GM12891 (cell line): Measurements from ENCODE around the gene GRAMD1B.

Experiments used
- DNase-seq: peaks from one replicate; pipeline ENCODE4 v3.0.0; 2011; ENCODE audit warnings: low spot score; ENCODE audit not compliant: insufficient read length
- FAIRE-seq: peaks from 2 replicates; lab custom pipeline; 2011; peaks lifted over from hg19 to GRCh38; lab: Jason Lieb, UNC
- PAX5 ChIP-seq: IDR thresholded peaks from 2 replicates; pipeline ENCODE4 v1.6.1; 2011; ENCODE audit warnings: low read length, moderate library complexity, mild to moderate bottlenecking; ENCODE audit not compliant: insufficient read depth, severe bottlenecking
- POLR2A ChIP-seq: IDR thresholded peaks from 2 replicates; pipeline ENCODE4 v1.6.1; 2011; ENCODE audit warnings: low read depth, low read length, control low read depth
- POLR2AphosphoS5 ChIP-seq: IDR thresholded peaks from 2 replicates; pipeline ENCODE4 v1.6.1; 2011; ENCODE audit warnings: low read depth, low read length, control low read depth
- POU2F2 ChIP-seq: IDR thresholded peaks from 2 replicates; pipeline ENCODE4 v1.6.1; 2011; ENCODE audit warnings: low read depth, mild to moderate bottlenecking, control low read depth, low read length, moderate library complexity
- SPI1 ChIP-seq: IDR thresholded peaks from 2 replicates; pipeline ENCODE4 v1.6.1; 2011; ENCODE audit warnings: low read depth, low read length, control low read depth
- TAF1 ChIP-seq: IDR thresholded peaks from 2 replicates; pipeline ENCODE4 v1.6.1; 2011; ENCODE audit warnings: low read depth, low read length, control low read depth

GRAMD1B gene

DNA sequence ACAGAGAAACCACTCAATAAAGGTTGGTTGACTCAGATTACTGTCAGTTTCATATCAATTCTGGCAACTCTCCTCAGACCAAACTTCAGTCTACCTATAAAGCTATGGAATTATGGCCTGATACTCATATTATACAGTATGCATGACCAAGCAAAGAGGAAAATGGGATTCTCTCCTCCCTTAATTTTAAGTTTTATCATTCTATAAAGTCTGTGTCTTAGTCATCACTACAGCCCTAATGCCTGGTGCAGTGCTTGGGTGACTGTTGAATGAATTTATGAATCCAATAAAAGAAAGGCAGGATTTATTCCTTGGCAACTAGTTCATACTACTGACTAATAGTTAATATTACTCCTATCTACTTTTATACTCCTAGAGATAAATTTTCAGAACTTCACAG lies 37.6 kb upstream of the GRAMD1B start:
- no peak for DNase-seq
- TF ChIP-seq SPI1 (no peak), PAX5 (no peak), POLR2AphosphoS5 (no peak), TAF1 (no peak), POLR2A (no peak), POU2F2 (no peak)
- FAIRE-seq: peak; percentile 16

DNA sequence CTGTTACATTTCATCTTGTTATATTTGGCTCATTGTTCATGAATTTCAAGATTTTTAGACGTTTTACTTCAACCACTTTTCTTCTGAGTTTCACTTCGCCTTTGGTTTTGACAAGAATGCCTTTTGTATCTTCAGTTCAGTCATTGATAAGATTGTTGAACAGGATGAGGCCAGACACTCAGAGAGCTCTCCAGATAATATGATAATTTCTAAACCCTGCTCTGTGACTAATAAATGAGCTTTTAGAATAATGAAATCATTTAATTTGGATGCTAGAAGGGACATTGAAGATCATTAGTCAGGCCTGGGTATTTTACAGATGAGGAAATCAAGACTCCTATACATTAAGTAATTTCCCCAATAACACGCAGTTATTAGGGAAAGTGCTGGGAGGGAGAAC lies 37.2 kb upstream of the GRAMD1B start:
- TF ChIP-seq SPI1 (peak; percentile 70), POLR2AphosphoS5 (no peak)
- DNase-seq (no peak), FAIRE-seq (peak; percentile 5)

DNA sequence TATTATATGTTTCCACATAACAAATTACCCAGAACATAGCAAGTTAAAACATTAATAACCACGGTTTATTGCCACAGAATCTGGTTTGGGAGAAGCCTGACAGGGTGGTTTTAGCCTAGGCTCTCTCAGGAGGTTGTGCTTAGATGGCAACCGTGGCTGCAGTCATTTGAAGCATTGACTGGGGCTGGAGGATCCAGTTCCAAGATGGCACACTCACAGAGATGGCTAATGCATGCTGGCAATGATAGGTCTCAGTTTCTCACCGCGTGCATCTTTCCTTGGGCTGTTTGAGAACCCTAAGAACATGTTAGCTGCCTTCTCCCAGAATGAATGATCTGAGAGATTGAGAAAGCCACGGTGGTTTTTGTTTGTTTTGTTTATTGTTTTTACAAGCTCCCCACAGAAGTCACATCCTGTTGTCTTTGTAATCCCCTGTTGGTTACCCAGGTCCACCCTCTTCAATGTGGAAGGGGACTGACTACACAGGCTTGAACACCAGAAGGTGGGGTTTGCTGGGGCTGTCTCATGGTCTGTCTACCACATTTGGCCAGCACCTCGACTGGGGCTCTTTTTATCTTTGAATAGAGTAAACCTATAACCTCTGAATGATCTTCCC lies 36.6 kb upstream of the GRAMD1B start:
- TF ChIP-seq PAX5: no peak
- TF ChIP-seq TAF1: no peak
- no peak for TF ChIP-seq POLR2A
- peak; percentile 43; the same call in 1 of the 2 replicates for TF ChIP-seq POU2F2
- DNase-seq: no peak
- FAIRE-seq: peak; percentile 79

DNA sequence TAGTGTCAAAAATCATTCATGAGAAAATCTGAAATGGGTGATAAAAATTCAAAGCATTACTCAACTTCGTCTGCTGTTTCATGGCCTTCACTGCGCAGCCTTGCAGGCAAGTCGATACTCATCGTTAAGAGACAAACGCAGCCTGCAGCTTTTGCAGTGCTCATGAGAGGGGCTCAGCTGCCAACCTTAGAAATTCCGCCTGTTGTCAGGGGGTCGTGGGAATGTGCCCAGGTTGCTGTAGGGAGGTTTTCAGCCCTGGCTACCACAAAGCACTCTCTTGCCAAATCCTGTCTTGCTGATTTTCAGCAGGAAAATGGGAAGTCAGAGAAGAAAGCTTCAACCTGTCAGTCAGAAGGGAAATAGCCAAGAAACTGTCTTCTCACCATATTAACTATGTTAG lies 25.4 kb upstream of the GRAMD1B start:
- TF ChIP-seq POLR2AphosphoS5: no peak
- no peak for TF ChIP-seq PAX5
- no peak for TF ChIP-seq TAF1
- no peak for TF ChIP-seq SPI1
- TF ChIP-seq POU2F2: no peak
- no peak for TF ChIP-seq POLR2A
- no peak for DNase-seq
- FAIRE-seq: peak; percentile 85

DNA sequence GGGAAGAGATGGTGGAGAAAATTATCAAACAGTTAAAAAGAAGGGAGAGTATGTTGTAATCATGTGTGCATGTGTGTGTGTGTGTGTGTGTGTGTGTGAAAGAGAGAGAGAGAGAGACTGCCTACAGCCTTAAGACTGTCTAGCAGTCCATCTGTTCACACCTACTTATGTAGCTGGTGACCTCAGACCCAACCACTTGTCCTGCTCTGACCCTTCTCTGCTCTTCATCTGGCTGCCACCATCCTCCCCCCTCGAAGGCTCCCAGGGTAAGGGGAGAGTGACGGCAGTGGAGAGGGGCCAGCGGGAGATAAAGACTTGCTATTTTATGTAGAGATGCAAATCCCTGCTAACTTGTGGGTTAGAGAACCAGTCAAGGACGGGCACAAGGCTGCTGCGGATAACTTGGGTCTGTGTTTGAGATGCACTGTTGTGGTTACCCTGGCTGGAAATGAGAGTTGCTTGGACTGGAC lies 24.9 kb upstream of the GRAMD1B start:
- TF ChIP-seq SPI1 (no peak), PAX5 (no peak), POLR2A (no peak), TAF1 (no peak), POU2F2 (no peak), POLR2AphosphoS5 (no peak)
- FAIRE-seq: no peak
- DNase-seq: no peak

DNA sequence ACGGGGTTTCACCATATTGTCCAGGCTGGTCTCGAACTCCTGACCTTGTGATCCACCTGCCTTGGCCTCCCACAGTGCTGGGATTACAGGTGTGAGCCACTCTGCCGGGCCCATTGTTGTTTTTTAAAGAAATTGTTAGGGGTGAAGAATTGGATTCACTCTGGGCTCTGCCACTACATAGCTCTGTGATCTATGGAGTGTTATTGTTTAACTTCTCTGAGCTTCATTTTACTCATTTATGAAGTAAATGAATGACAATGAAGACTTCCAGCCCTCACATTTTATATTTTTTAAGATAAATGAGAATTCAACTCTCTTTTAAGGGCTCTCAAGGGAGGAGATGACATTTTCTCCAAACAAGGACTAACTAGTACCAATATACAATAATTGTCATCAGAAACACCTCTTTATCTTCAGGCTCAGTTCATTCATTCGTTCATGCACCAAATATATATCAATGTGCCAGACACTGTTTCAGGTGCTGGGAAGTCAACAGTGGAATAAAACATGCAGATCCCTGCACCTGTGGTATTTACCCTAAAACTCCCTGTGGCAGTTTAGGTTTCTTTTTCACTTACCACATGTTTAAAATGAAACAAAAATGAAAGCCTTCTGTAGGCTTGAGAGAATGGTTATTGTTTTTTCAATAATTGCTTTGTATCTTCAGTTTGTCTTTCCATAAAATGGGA lies 23.5 kb upstream of the GRAMD1B start:
- DNase-seq (no peak), FAIRE-seq (peak; percentile 66)
- TF ChIP-seq POU2F2 (no peak), TAF1 (no peak), POLR2AphosphoS5 (no peak)

DNA sequence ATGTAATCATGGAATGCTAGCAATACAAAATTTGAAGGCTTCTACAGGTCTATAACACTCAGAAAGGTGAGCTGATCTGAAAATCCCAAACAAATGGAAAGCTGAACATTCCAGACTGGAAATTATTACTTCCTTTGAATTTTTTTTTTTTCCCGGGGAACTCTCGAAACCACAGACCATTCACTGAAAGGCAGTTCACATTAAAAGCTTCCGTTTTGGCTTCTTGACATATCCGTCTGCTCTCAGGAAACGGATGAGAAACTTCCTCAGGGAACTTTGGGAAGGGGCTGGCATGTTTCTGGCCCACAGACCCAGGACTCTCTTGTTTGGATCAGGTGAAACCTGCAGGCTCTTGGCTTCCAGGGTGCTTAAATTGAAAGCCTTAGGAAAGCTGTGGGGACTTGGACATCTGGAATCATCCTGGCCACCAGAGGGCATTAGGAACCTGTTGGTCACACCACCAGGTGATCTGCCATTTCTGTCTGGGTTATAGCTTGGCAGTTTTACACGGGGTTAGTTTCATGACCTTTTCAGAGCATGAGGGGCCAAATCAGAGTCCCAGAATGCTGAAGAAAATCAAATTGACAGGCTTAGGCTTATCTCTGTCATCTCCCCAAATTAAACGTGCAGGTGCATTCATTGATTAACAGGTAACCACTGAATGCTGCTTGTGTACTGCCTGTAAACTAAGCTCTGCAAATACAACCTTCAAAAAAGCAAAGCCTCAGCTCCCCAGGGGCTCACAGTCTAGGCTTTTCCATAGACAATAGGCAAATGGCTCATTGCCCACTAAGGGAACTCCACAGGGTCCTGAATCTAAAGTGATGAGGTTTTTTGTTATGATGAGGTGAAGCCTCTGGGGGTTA lies 22.7 kb upstream of the GRAMD1B start:
- FAIRE-seq: peak; percentile 88
- DNase-seq: no peak
- no peak for TF ChIP-seq POU2F2
- no peak for TF ChIP-seq TAF1
- TF ChIP-seq PAX5: no peak
- TF ChIP-seq POLR2AphosphoS5: no peak
- no peak for TF ChIP-seq POLR2A
- no peak for TF ChIP-seq SPI1

DNA sequence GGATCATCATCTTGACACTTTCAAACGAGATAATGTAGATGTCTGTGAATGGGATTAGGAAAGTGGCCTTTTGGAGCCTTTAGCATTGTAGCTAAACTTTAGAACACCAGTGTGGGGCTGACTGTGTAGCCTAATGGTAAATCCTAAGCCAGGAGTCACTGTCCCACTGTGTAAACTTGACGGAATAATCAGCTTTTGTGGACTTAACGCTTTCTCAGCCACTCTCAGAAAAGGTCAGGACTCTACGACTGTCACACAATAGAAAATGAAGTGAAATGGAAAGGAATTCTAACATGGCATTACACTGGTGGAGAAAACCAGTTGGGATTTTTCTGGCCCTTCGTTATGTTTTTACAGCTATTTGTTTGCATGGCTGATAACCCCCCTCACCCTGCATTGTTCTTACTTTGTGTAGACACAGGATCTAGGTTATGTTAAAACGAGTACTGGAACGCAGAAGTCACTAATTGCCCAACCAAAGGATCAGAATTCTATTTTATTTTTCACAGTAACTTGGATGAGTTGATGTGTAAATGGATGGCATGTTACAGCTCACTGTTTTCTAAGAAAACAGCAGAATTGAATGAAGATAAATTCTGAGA lies 22.0 kb upstream of the GRAMD1B start:
- FAIRE-seq (peak; percentile 56), DNase-seq (no peak)
- TF ChIP-seq SPI1: no peak
- no peak for TF ChIP-seq PAX5
- no peak for TF ChIP-seq POLR2AphosphoS5
- no peak for TF ChIP-seq TAF1
- no peak for TF ChIP-seq POU2F2
- TF ChIP-seq POLR2A: no peak
